HG03175 (cell line): ENCODE results near the gene DIABLO.
"Not testable (repeated sequence)": the region's sequence is repeated elsewhere in the genome, so short reads cannot be mapped to it uniquely, and the experiment has no call there.

ENCODE experiments used
- ATAC-seq: cut with Tn5 transposase; IDR thresholded peaks from one replicate; pipeline ENCODE4 v1.9.1; 2021; ENCODE audit warnings: mild to moderate bottlenecking, moderate library complexity; ENCODE audit not compliant: unreplicated experiment

Gene DIABLO

DNA sequence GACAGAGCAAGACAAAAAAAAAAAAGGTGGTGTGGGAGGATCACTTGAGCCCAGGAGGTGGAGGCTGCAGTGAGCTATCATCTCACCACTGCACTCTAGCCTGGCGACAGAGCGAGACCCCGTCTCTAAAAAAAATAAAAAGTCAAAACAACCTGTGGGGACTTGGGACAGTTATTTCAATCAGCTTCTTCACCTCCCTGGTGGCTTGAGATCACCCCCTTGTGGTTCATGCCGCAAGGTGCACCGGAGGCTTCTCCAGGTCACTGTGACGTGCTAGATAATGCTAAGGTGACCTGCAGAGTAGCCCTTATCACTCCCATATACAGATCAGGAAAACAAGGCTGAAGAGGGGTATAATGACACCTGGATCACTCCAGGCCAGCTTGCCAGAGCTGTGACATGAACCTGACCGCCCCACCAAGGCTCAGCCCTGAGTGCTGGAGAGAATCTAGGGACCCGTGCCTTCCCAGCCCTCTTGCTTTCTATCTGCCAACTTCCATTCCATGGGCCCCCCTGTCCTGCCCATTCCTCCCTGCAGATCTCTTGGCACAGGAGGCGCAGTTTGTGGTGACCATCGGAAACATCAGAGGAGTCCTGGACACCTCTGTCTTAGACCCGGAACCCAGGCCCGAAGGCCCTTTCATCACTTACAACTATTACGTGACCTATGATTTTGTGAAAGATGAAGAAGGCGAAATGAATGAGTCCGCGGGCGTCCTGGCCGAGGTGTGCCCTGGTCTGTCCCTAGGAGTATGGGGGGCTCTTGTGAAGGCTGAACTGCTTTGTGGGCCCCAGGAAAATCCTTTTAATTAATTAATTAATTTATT is 34.8 kb downstream of the DIABLO start:
- no peak for ATAC-seq

DNA sequence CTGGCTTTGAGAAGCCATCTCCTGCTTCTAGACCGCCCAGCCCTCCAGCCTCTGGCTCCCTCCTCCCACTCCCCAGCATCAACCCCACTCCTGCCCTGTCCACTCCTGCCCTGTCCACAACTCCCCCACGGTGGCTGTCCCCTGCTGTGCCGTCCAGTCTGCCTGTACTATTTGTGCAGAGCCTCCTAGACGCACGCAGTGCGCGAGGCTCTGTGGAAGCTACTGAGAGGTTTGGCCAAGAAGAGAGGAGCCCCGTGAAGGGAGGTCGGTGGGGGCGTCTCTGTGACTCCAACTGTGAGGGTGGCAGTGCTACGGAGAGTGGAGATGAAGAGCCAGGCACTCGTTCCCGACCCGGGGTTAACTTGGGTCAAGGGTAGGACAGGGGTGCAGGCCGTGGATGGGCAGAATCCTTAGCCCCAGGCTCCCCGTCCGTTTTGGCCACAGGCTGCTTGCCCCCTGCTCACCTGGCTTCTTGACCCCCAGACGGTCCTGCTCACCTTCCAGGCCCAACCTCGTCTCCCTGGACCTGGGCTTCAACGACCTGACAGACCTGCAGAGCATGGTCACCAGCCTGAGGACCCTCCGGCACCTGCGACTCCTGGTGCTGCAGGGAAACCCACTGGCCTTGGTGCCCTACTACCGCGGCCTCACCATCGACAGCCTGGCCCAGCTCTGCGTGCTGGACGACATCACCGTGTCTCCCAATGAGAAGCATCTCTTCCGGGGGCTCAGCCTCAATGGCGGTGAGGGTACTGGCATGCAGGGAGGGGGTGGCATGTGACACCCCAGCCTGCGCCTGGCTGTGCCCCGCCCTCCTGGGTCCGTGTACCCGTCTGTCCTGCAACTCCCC is 36.0 kb downstream of the DIABLO start:
- no peak for ATAC-seq

DNA sequence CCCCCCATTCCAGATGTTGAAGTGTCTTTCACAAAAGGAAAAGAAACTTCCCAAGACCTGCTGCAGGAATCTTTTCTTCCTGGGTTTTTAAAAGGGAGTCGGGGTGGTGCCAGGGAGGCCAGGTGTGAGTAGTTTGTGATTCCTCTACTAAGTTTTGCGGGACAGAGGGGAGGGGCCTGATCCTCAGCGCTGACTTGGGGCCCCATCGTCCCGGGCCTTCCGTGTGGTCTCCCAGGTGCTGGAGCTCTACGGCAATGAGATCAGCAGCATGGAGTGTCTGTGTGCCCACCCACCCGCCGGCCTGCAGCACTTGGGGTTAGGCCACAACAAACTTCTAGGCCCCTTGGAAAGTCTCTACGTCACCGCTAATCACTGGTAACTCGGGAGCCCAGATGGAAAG is 38.4 kb downstream of the DIABLO start:
- no peak for ATAC-seq

DNA sequence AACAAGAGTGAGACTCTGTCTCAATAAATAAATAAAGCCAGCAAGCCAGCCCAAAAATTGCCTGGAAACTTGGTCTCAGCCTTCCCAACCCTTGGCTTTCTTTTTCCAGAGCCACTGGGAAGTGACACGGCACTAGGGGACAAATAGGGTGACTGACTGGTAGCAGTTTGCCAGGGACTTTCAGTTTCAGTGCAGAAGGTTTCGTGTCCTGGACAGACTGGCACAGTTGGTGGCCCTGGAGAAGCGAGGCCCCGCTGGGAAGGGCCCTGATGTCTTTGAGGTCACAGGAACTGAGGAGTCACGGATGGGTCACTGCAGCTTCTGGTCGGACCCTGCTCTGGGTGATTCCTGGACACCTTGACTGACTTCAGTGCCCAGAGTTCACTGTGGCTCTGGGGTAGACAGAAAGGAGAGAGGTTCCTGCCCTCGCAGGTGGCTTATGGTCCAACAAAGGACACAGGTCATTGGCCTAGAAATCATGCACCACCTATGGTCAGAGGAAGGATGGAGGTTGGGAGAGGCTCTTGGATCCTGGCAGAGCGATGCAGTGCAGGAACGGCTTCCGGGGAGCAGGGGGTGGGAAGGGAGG is 40.3 kb downstream of the DIABLO start:
- ATAC-seq = no peak

DNA sequence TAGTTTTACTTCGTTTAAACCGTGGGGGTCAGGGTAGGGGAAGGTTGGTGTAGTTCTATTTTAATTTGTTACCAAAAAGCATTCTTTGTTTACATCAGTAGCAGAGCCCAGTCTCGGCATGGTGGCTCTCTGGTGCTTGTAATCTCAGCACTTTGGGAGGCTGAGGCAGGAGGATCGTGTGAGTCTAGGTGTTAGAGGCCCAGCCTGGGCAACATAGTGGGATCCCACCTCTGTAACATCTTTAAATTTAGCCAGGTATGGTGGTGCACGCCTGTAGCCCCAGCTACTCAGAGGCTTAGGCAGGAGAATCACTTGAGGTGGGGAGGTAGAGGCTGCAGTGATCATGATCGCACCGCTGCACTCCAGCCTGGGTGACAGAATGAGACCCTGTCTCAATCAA is 40.8 kb downstream of the DIABLO start:
- no peak for ATAC-seq

DNA sequence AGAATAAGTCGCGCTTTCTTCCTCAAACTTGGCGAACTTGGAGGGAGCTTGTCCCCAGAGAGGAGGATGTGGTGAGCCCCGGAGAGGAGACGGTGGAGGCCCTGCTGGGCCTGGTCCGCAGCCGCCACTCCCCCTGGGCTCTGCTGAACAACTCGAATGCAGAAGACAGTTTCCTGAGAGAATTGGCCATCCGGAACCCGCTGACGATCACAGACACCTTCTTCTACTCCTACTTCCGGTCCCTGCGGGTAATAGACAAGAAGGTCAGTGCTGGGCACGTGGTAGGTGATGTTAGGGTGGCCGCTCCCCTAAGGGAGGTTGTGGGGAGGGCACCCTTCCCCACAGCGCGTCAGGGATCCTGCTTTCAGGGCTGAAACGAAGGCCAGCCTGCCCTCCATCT is 41.3 kb downstream of the DIABLO start:
- ATAC-seq = no peak

DNA sequence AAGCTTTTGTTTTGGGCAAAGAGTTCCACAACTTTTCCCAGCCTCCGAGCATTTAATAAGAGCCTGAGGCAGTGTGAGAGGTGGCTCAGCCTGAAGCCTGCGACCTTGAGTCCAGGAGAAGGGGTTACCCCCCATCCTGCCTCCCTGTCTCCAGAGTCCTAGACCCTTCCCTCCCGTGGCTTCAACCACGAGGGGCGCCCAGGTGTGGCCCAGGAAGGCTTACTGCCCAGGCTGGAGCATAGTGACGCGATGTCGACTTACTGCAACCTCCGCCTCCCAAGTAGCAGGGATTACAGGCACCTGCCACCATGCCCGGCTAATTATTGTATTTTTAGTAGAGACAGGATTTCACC is 42.3 kb downstream of the DIABLO start:
- no peak for ATAC-seq

DNA sequence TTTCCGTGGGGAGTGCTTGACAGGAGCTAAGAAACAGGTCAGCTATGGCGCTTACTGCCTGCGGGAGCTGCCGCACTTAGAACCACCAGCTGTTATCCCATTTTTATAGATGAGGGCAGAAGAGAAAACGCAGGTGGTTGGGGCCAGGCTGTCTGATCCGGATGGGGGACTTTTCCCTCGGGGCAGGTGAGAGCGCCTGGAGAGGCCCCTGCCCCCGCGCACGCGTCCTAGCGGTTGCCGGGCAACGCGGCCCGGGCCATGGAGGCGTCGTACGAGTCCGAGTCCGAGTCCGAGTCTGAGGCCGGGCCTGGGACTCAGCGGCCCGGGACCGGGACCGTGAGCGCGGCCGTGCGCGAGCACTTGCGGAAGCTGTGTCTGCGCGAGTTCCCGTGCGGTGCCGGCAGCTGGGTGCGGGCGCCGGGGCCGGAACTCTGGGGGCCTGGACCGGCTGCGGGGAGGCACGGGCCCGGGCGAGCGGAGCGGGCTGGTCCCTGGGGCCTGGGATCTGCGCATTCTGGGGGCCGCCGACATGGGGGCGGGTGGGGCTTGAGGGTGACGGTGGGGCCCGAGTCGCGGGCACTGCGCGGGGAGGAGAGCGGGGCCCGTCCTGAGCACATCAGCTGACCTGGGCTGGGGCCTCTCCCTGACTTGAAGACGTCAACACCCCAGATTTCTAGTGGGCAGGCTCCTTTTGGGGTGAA is 42.8 kb downstream of the DIABLO start, which contains the start of gene LRRC43:
LRRC43 (plus strand) TSS at position 237 of the 701 bp plus-strand sequence; CDS start at position 259, 22 bp downstream.
- ATAC-seq = no peak

DNA sequence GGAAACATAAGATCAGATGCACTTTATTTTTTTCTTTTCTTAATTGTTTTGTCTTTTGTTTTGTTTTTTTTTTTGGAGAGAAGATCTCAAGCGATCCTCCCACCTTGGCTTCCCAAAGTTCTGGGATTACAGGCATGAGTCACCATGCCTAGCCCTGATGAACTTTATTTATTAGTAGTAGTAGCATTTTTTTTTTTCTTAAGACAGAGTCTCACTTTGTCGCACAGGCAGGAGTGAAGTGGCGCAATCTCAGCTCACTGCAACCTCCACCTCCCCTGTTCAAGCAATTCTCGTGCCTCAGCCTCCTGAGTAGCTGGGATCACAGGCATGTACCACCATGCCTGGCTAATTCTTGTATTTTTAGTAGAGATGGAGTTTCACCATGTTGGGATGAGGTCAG is 49.4 kb downstream of the DIABLO start:
- not testable (repeated sequence) for ATAC-seq

DNA sequence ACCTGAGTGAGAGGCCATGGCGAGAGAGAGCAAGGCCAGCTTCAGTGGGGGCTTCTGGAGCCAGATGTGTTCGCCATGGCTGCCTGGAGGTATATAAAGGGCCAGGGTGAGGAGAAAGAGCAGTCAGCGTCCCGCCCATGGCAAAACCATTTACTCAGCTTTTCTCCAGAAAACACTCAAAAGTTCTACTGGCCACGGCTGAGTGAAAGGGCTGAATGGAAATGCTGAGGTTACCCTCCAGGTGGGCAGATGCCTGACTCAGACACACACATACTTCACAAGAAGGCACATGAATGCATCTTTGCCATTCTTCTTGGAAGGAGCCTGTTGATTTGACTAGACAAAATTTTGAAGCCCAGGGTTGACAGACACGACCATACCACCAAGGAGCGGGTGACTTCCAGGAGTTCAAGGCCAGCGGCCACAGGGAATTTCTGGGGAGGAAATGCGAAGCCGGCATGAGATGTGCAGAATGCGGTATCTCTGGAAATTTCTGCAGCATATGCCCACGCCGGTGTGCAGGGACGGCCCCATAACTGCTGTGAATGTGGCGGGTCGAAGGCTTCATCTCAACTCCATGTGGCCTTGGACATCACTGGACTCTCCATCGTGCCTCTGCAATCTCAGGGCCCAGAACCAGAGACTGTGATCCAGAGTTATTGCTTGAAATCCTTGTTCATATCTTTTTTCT is 51.6 kb downstream of the DIABLO start, which contains the start of gene IL31:
IL31 (minus strand) TSS at position 67 of the 691 bp plus-strand sequence; CDS start at position 18, 49 bp downstream.
- no peak for ATAC-seq

DNA sequence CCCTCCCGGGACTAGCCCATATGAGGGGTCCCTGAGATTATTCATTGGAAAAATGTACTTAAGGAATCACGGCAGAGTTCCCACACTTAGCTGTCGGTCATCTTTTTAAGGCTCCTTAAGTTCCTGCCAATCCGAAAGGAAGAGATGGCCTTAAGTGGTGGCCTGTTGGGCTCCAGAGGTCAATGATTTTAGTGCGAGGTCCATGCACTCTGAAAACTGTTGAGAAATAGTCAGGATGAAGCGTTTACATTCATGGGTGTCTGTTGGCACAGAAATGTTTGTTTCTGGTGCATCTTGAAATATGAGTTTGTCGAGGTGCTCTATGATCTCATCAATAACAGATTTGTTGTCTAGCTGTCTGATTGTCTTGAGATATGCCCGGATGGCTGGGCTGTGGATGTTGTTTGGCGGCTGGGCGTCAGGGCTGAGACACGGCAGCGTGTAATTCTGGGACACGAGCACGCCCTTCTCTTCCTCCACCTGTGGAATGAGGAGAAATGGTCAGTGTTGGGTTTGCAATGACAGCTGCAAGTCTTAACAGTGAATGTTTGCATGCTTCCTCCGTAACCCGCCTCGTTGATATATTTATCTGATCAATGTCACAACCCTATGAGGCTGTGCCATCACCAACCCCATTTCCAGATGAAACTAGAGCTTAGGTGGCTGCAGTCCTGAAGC is 53.5 kb downstream of the DIABLO start:
- ATAC-seq = no peak

DNA sequence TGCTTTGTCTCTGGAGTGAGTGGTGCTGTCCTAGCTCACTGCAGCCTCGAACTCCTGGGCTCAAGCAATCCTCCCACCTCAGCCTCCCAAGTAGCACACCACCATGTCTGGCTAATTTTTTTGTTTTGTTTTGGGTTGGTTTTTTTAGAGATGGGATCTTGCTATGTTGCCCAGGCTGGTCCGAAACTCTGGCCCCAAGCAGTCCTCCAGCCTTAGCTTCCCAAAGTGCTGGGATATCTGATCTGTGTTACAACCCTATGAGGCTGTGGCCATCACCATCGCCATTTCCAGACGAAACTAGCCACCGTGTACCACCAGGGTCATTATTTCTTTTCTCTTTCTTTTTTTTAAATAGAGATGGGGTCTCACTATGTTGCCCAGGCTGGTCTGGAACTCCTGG is 54.5 kb downstream of the DIABLO start:
- no peak for ATAC-seq

DNA sequence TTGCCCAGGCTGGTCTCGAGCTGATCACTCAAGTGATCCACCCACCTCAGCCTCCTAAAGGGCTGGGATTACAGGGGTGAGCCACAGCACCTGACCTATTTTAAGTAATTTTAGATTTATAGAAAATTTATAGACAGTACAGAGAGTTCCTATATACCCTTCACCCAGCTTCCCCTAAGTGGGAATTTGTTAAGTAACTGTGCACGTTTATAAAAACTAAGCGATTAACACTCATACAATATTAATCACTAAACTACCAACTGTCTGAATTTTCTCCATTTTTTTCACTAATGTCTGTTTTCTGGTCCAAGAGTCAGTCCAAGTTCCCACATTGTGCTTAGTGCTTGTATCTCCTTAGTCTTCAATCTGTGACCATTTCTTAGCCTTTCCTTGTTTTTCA is 57.4 kb downstream of the DIABLO start:
- no peak for ATAC-seq

DNA sequence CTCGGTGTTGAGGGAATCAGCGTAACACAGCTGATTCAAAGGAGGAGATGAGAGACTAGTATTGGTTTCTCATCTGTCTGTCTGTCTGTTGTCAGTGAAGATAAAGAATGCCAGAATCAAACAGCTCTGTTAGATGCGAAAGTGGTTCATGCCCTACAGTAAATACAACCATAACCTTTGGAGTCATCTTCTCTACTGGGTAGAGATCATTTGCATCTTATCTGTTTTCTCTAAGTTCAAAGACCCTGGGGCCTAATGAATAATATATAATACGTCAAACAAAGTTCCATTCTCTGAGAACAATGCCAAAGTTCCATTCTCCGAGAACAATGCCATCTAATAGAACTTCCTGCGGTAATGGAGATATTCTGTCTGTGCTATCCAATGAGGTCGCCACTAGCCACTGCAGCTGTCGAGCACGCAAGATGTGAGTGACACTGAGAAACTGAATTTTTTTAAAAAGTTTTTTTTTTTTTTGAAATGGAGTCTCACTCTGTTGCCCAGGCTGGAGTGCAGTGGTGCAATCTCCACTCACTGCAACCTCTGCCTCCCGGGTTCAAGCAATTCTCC is 58.4 kb downstream of the DIABLO start:
- ATAC-seq = no peak

DNA sequence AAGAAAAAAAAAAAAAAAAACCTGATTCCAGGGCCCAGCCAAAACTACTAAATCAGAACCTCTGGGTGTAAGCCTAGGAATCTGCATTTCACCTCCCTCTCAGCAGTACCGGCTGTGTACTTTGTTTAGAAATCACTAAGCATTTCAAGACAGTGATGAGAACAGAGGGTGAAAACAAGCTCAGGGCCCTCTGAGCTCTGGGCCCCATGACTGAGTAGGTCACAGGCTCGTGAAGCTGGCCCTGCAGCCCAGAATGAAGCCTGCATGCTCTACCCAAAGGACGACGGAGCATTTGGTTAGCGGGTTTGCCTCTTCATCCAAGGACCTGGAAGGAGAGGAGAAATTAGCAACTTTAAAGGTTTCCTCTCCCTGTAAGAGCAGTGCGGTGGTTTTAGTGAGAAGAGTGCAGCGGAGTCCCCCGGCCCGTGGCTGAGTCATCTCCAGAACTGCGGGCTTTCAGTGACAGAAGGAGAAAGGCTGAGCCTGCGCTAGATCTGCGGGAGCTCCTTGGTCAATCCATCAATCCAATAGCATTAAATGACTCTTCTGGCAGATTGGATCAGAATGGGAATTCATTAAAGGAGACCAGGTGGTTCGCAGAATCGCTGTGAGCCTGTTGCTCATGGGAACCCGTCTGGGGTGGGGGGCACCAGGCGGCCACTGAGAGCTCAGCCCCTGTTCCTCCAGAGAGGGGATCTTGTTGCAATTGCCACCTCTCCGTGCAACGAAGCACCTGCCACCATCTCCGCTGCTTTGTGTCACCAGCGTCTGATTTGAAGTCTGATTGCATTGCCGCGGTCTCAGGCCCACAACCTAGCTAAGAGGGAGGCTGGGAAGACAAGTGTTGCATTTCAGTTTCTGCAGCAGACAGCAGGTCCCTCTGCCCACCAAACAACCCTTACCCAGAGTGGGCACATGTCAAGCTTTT is 59.2 kb downstream of the DIABLO start:
- no peak for ATAC-seq

DNA sequence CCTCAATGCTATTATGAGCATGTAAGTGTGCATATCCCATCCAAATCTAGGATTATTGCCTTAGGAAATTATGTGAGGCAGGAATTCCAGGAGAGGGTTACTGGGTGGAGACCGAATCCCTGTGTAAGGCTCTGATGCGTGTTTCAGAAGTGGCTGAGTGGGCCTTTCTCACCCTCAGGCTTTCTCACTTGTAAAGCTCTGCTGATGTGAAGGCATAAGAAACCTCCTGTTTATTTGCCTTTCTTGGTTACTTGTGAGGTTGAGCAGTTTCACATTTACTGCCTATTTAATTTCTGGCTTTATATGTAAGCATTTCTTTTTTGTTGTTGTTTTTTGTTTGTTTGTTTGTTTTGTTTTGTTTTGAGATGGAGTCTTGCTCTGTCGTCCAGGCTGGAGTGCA is 62.9 kb downstream of the DIABLO start:
- no peak for ATAC-seq

DNA sequence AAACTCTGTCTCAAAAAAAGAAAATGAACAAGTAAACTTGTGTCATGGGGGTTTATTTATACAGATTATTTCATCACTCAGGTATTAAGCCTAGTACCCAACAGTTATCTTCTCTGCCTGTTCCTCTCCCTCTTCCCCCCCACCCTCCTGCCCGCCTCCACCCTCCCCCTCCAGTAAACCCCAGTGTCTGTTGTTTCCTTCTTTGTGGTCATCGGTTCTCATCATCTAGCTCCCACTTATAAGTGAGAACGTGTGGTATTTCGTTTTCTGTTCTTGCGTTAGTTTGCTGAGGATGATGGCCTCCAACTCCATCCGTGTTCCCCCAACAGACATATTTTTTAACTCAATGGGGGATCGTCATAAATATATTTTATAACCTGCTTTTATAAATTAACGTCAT is 64.2 kb downstream of the DIABLO start:
- no peak for ATAC-seq

DNA sequence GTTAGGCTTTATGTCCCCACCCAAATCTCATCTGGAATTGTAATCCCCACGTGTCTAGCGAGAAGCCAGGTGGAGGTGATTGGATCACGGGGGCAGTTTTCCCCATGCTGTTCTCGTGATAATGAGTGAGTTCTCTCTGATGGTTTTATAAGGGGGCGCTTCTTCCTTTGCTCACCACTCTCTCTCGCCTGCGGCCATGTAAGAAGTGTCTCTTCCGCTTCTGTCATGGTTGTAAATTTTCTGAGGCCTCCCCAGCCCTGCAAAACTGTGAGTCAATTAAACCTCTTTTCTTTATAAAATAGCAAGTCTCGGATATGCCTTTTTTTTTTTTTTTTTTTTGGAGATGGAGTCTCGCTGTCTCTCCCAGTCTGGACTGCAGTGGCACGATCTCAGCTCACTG is 65.1 kb downstream of the DIABLO start:
- no peak for ATAC-seq
